ENCODE data around the gene ESYT3.

DNA sequence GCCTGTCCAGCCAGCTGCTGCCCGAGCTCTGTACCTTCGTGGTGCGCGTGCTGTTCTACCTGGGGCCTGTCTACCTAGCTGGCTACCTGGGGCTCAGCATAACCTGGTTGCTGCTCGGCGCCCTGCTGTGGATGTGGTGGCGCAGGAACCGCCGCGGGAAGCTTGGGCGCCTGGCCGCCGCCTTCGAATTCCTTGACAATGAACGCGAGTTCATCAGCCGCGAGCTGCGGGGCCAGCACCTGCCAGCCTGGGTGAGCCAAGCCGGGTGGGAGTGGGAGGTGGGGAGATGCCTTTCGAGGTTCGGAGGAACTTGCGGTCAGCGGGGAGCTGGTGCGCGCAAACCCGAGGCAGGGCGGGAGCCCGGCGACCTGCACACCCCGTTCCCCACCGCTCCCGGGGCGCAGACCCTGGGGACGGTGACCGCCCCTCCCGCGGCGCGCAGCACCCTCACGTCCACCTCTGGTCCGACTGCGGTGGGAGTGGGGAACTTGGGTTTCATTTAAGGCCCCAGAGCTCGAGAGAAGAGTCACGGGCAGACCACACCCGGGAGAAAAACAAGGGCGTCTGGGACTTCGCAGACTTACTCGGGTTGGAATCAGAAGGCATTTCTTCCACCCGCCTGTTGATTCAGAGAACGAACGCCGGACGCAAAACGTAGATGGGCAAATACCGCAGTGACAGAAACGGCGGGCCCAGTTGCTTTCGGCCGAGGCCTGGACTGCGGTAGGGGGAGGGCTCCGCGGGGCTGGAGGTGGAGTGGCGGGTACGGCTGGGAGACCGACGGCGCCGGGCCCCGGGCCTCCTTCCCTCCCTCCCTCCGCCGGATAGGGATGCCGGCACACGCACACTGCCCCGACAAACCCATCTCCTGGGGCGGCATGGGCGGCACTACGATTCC is 708 bp downstream of the ESYT3 start:
- TF ChIP-seq, protein P1, sequence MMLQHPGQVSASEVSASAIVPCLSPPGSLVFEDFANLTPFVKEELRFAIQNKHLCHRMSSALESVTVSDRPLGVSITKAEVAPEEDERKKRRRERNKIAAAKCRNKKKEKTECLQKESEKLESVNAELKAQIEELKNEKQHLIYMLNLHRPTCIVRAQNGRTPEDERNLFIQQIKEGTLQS (IDR thresholded peaks at IDR 0.05; ENCODE audit: insufficient read depth, low read depth, low read length), result no peak
- TF ChIP-seq POLR2AphosphoS5 (IDR thresholded peaks at IDR 0.05; ENCODE audit: low read depth, low read length), result no peak
- no peak for TF ChIP-seq SIX5 (IDR thresholded peaks at IDR 0.05; ENCODE audit: low read depth, low read length)
- TF ChIP-seq, protein P2, sequence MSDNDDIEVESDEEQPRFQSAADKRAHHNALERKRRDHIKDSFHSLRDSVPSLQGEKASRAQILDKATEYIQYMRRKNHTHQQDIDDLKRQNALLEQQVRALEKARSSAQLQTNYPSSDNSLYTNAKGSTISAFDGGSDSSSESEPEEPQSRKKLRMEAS (IDR thresholded peaks at IDR 0.05), result no peak

Measured in H1 (cell line).